ENCODE measurements around the gene ZNF408. TPM values are rescaled to one million over a fixed set of nuclear protein-coding genes. Genes with fewer than 3 reads are reported as not detected.
A peak's percentile ranks its signal among the peaks of the same experiment; 100 is the strongest.

Gene ZNF408
- total and polyA plus RNA-seq, 2 of the 13 experiments (the other 11 are each of a cell fraction or from before 2014, with no cell fraction given): 11.2 to 12.5 TPM

DNA sequence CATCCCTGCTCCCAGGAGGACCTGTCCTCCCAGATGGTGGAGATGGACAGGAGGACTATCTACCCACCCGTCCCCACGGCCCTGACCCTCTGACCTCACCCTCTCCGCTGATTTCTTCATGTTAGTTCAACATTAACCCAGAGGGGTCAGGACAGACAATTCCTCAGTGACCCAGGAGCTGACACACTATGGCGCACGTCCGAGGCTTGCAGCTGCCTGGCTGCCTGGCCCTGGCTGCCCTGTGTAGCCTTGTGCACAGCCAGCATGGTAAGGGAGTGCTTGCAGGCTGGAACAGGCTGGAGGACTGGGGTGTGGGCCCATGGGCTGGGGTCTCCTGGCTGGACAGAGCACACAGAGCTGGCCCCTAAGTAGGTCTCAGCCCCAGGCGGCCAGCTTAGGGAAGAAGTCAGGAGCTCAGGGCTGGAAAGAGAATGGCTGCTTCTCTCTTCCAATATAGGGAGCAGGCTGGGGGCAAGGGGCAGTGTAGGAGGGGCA is 18.3 kb downstream of the ZNF408 start, which contains the start of gene F2 (continued):
- TF ChIP-seq, protein P1, sequence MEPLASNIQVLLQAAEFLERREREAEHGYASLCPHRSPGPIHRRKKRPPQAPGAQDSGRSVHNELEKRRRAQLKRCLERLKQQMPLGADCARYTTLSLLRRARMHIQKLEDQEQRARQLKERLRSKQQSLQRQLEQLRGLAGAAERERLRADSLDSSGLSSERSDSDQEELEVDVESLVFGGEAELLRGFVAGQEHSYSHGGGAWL (CRISPR knock-in tag; IDR thresholded peaks at IDR 0.05): no peak; the same call in 1 of the 2 replicates
- TF ChIP-seq NFKBIZ (CRISPR knock-in tag; IDR thresholded peaks at IDR 0.05) (peak; percentile 93), SNAI1 (CRISPR knock-in tag; IDR thresholded peaks at IDR 0.05; ENCODE audit: borderline replicate concordance) (no peak), ZNF674 (CRISPR knock-in tag; IDR thresholded peaks at IDR 0.05; ENCODE audit: low read depth) (no peak), AGO1 (IDR thresholded peaks at IDR 0.05; ENCODE audit: low read depth, low read length, poor library complexity, severe bottlenecking) (no peak), SKI (IDR thresholded peaks at IDR 0.05; ENCODE audit: partially characterized antibody) (peak; percentile 49), ZNF326 (CRISPR knock-in tag; IDR thresholded peaks at IDR 0.05; ENCODE audit: borderline replicate concordance) (no peak), TBX2 (CRISPR knock-in tag; IDR thresholded peaks at IDR 0.05; ENCODE audit: borderline replicate concordance) (no peak; the same call in 1 of the 2 replicates), ZNF672 (CRISPR knock-in tag; IDR thresholded peaks at IDR 0.05) (no peak), SAP130 (CRISPR knock-in tag; IDR thresholded peaks at IDR 0.05; ENCODE audit: low read depth) (peak; percentile 95), ZNF207 (IDR thresholded peaks at IDR 0.05; ENCODE audit: borderline replicate concordance) (no peak), ZNF546 (CRISPR knock-in tag; conservative IDR thresholded peaks at IDR 0.05) (no peak), YEATS4 (CRISPR knock-in tag; IDR thresholded peaks at IDR 0.05; ENCODE audit: borderline replicate concordance) (peak; percentile 77), ZNF510 (CRISPR knock-in tag; IDR thresholded peaks at IDR 0.05; ENCODE audit: low read depth) (0 out of 2 replicates have a peak, but pooled peaks have one; percentile 24)
- TF ChIP-seq, protein P2, sequence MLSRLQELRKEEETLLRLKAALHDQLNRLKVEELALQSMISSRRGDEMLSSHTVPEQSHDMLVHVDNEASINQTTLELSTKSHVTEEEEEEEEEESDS (CRISPR knock-in tag; IDR thresholded peaks at IDR 0.05; ENCODE audit: borderline replicate concordance): peak; percentile 75; the same call in 1 of the 2 replicates
- TF ChIP-seq, protein P3, sequence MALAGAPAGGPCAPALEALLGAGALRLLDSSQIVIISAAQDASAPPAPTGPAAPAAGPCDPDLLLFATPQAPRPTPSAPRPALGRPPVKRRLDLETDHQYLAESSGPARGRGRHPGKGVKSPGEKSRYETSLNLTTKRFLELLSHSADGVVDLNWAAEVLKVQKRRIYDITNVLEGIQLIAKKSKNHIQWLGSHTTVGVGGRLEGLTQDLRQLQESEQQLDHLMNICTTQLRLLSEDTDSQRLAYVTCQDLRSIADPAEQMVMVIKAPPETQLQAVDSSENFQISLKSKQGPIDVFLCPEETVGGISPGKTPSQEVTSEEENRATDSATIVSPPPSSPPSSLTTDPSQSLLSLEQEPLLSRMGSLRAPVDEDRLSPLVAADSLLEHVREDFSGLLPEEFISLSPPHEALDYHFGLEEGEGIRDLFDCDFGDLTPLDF (CRISPR knock-in tag; IDR thresholded peaks at IDR 0.05): no peak
- TF ChIP-seq, protein P4, sequence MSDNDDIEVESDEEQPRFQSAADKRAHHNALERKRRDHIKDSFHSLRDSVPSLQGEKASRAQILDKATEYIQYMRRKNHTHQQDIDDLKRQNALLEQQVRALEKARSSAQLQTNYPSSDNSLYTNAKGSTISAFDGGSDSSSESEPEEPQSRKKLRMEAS (IDR thresholded peaks at IDR 0.05): peak; percentile 55; the same call in 1 of the 2 replicates
- TF ChIP-seq, protein P5, sequence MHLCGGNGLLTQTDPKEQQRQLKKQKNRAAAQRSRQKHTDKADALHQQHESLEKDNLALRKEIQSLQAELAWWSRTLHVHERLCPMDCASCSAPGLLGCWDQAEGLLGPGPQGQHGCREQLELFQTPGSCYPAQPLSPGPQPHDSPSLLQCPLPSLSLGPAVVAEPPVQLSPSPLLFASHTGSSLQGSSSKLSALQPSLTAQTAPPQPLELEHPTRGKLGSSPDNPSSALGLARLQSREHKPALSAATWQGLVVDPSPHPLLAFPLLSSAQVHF (CRISPR knock-in tag; IDR thresholded peaks at IDR 0.05): no peak; the same call in 1 of the 2 replicates
- TF ChIP-seq, protein P6, sequence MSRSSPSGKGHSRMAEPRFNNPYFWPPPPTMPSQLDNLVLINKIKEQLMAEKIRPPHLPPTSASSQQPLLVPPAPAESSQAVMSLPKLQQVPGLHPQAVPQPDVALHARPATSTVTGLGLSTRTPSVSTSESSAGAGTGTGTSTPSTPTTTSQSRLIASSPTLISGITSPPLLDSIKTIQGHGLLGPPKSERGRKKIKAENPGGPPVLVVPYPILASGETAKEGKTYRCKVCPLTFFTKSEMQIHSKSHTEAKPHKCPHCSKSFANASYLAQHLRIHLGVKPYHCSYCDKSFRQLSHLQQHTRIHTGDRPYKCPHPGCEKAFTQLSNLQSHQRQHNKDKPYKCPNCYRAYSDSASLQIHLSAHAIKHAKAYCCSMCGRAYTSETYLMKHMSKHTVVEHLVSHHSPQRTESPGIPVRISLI (CRISPR knock-in tag; IDR thresholded peaks at IDR 0.05; ENCODE audit: borderline replicate concordance): no peak; the same call in 1 of the 2 replicates
- TF ChIP-seq, protein P7, sequence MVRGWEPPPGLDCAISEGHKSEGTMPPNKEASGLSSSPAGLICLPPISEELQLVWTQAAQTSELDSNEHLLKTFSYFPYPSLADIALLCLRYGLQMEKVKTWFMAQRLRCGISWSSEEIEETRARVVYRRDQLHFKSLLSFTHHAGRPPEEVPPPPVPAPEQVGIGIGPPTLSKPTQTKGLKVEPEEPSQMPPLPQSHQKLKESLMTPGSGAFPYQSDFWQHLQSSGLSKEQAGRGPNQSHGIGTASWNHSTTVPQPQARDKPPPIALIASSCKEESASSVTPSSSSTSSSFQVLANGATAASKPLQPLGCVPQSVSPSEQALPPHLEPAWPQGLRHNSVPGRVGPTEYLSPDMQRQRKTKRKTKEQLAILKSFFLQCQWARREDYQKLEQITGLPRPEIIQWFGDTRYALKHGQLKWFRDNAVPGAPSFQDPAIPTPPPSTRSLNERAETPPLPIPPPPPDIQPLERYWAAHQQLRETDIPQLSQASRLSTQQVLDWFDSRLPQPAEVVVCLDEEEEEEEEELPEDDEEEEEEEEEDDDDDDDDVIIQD (CRISPR knock-in tag; IDR thresholded peaks at IDR 0.05; ENCODE audit: low read depth): 0 out of 2 replicates have a peak, but pooled peaks have one; percentile 67
- TF ChIP-seq, protein P8, sequence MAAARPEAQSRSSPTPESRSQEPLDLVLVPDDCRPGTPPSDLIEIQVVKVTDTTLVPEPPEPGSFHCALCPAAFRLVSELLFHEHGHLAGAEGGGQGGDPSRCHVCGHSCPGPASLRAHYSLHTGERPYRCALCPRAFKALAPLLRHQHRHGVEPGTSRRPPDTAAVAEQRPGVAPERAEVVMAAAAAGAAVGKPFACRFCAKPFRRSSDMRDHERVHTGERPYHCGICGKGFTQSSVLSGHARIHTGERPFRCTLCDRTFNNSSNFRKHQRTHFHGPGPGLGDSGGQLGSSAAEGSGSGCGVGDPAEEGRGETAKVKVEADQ (CRISPR knock-in tag; IDR thresholded peaks at IDR 0.05; ENCODE audit: borderline replicate concordance): no peak
- TF ChIP-seq, protein P9, sequence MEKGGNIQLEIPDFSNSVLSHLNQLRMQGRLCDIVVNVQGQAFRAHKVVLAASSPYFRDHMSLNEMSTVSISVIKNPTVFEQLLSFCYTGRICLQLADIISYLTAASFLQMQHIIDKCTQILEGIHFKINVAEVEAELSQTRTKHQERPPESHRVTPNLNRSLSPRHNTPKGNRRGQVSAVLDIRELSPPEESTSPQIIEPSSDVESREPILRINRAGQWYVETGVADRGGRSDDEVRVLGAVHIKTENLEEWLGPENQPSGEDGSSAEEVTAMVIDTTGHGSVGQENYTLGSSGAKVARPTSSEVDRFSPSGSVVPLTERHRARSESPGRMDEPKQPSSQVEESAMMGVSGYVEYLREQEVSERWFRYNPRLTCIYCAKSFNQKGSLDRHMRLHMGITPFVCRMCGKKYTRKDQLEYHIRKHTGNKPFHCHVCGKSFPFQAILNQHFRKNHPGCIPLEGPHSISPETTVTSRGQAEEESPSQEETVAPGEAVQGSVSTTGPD (CRISPR knock-in tag; IDR thresholded peaks at IDR 0.05): no peak
